ENCODE measurements around the gene TGFBR2.

TGFBR2 gene

DNA sequence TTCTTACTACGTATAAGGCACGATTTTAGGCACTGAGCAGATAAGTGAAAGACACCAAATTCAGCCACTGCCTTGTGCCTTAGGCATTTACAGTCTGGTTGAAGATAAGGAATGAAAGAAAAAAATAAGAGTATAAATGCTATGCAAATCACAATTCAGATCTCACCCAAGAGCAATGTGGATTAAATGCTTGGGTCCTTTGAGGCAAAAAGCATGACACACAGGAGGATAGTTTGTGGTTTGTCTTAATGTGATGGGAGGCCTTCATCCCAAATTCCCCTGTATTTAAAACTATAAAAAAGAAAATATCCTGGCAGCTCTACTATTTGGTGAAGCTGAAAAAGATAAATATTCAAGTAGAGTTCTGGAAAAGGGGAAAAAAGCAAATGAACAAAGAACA lies 79.8 kb downstream of the TGFBR2 start:
- Histone ChIP-seq H3K4me1 (ENCODE audit: insufficient read depth, low read length, poor library complexity, severe bottlenecking) (peaks cover 34% of the 10 kb centered on the region), H3K4me2 (ENCODE audit: low read depth, low read length, poor library complexity, severe bottlenecking) (no peak overlapping the region), H3K36me3 (ENCODE audit: insufficient read depth, low read length) (peaks cover 93% of the 10 kb centered on the region), H3K27me3 (ENCODE audit: insufficient read depth, low read length, poor library complexity, severe bottlenecking) (no peaks in the 10 kb centered on the region), H3K9me3 (ENCODE audit: insufficient read depth, low read depth, low read length) (no peaks in the 10 kb centered on the region), H3K9ac (ENCODE audit: low read depth, low read length, poor library complexity, severe bottlenecking) (no peak overlapping the region), H3K79me2 (ENCODE audit: insufficient read depth, low read length) (peaks cover 45% of the 10 kb centered on the region), H3K4me3 (ENCODE audit: low read length, poor library complexity, severe bottlenecking) (no peak overlapping the region), H3K9me2 (replicated peaks; ENCODE audit: low read depth, low read length) (no peaks in the 10 kb centered on the region), H4K20me1 (ENCODE audit: insufficient read depth, low read length, poor library complexity, severe bottlenecking) (peaks cover 20% of the 10 kb centered on the region), H2AFZ (ENCODE audit: low read length) (no peak overlapping the region), H3F3A (ENCODE audit: low read depth) (no peaks in the 10 kb centered on the region; the same call in 1 of the 2 replicates)
- TF ChIP-seq, protein P1, sequence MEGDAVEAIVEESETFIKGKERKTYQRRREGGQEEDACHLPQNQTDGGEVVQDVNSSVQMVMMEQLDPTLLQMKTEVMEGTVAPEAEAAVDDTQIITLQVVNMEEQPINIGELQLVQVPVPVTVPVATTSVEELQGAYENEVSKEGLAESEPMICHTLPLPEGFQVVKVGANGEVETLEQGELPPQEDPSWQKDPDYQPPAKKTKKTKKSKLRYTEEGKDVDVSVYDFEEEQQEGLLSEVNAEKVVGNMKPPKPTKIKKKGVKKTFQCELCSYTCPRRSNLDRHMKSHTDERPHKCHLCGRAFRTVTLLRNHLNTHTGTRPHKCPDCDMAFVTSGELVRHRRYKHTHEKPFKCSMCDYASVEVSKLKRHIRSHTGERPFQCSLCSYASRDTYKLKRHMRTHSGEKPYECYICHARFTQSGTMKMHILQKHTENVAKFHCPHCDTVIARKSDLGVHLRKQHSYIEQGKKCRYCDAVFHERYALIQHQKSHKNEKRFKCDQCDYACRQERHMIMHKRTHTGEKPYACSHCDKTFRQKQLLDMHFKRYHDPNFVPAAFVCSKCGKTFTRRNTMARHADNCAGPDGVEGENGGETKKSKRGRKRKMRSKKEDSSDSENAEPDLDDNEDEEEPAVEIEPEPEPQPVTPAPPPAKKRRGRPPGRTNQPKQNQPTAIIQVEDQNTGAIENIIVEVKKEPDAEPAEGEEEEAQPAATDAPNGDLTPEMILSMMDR (conservative IDR thresholded peaks at IDR 0.05; ENCODE audit: low read length) = no peak
- no peak for TF ChIP-seq EZH2phosphoT487 (IDR thresholded peaks at IDR 0.05; ENCODE audit: borderline replicate concordance)

- Histone ChIP-seq H3F3A (ENCODE audit: low read depth) (no peaks in the 10 kb centered on the region; the same call in 1 of the 2 replicates), H3K9me2 (replicated peaks; ENCODE audit: low read depth, low read length) (no peaks in the 10 kb centered on the region), H3K9ac (ENCODE audit: low read depth, low read length, poor library complexity, severe bottlenecking) (no peak overlapping the region), H3K36me3 (ENCODE audit: insufficient read depth, low read length) (peaks cover 92% of the 10 kb centered on the region), H4K20me1 (ENCODE audit: insufficient read depth, low read length, poor library complexity, severe bottlenecking) (peaks cover 18% of the 10 kb centered on the region), H2AFZ (ENCODE audit: low read length) (no peak overlapping the region), H3K79me2 (ENCODE audit: insufficient read depth, low read length) (peaks cover 38% of the 10 kb centered on the region), H3K4me1 (ENCODE audit: insufficient read depth, low read length, poor library complexity, severe bottlenecking) (peaks cover 28% of the 10 kb centered on the region), H3K4me3 (ENCODE audit: low read length, poor library complexity, severe bottlenecking) (no peak overlapping the region), H3K4me2 (ENCODE audit: low read depth, low read length, poor library complexity, severe bottlenecking) (no peak overlapping the region), H3K27me3 (ENCODE audit: insufficient read depth, low read length, poor library complexity, severe bottlenecking) (no peaks in the 10 kb centered on the region), H3K9me3 (ENCODE audit: insufficient read depth, low read depth, low read length) (no peaks in the 10 kb centered on the region)
- TF ChIP-seq EZH2phosphoT487 (IDR thresholded peaks at IDR 0.05; ENCODE audit: borderline replicate concordance) = no peak
- TF ChIP-seq, protein P1 (conservative IDR thresholded peaks at IDR 0.05; ENCODE audit: low read length) = no peak
Observed at GRCh38 chr3:30686799-30687198, 80.4 kb downstream of the TGFBR2 start.

DNA sequence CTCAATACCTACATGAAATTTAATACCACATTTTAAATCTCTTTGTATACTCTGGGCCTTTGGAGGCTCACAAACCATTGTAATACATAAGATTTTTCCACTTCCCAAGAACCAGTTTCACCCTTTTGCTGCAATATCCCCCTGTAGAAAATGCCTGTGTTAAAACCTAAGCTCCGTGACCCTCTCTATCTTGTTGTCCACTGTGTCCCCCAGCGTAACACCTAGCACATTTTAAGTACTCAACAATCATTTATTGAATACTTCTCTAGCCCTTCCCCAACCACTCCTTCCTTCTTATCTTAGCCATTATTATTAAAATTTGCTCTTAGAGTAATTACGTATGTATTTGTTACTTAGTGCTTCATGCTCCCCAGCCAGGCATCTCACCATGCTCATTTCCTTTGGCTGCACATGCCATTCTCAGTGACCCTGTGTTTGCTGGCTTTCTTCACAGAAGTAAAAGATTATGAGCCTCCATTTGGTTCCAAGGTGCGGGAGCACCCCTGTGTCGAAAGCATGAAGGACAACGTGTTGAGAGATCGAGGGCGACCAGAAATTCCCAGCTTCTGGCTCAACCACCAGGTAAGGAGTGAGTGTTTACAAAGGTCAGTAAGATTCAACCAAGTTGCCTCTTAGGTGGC lies 81.6 kb downstream of the TGFBR2 start:
- peaks cover 94% of the 10 kb centered on the region for H3K36me3 ChIP-seq (ENCODE audit: insufficient read depth, low read length)
- H3K4me3 ChIP-seq (ENCODE audit: low read length, poor library complexity, severe bottlenecking) = no peak overlapping the region
- no peak overlapping the region for H3K4me2 ChIP-seq (ENCODE audit: low read depth, low read length, poor library complexity, severe bottlenecking)

More for the DNA sequence above, 81.6 kb downstream of the TGFBR2 start:
- H4K20me1 ChIP-seq (ENCODE audit: insufficient read depth, low read length, poor library complexity, severe bottlenecking) = peaks cover 16% of the 10 kb centered on the region
- H3K27me3 ChIP-seq (ENCODE audit: insufficient read depth, low read length, poor library complexity, severe bottlenecking) = no peaks in the 10 kb centered on the region
- no peaks in the 10 kb centered on the region for H3K9me3 ChIP-seq (ENCODE audit: insufficient read depth, low read depth, low read length)
- peaks cover 26% of the 10 kb centered on the region for H3K79me2 ChIP-seq (ENCODE audit: insufficient read depth, low read length)
- H2AFZ ChIP-seq (ENCODE audit: low read length) = no peak overlapping the region
- peaks cover 24% of the 10 kb centered on the region for H3K4me1 ChIP-seq (ENCODE audit: insufficient read depth, low read length, poor library complexity, severe bottlenecking)
- H3K9me2 ChIP-seq (replicated peaks; ENCODE audit: low read depth, low read length) = no peaks in the 10 kb centered on the region
- H3K9ac ChIP-seq (ENCODE audit: low read depth, low read length, poor library complexity, severe bottlenecking) = no peak overlapping the region
- TF ChIP-seq EZH2phosphoT487 (IDR thresholded peaks at IDR 0.05; ENCODE audit: borderline replicate concordance) = no peak
- TF ChIP-seq, protein P1 (conservative IDR thresholded peaks at IDR 0.05; ENCODE audit: low read length) = no peak
- H3F3A ChIP-seq (ENCODE audit: low read depth) = no peaks in the 10 kb centered on the region; the same call in 1 of the 2 replicates
